Activated effector memory CD4-positive, alpha-beta T cell treated with Interleukin-2 at 50 U/mL for 16 hours (primary cell): Measurements from ENCODE around the gene KIRREL2.
"Not testable (repeated sequence)": the region's sequence is repeated elsewhere in the genome, so short reads cannot be mapped to it uniquely, and the experiment has no call there.

ENCODE experiments used
- DNase-seq: peaks from one replicate; pipeline ENCODE4 v3.0.0-alpha.2; 2020

Gene KIRREL2

GRCh38 chr19:35899547-35900214 lies 43.0 kb downstream of the KIRREL2 start:
- peak; percentile 79 for DNase-seq

- DNase-seq, result no peak
Observed at GRCh38 chr19:35901055-35901644, 44.4 kb downstream of the KIRREL2 start.

GRCh38 chr19:35901854-35902661 lies 45.3 kb downstream of the KIRREL2 start, which contains the start of gene HCST:
TSS of gene HCST (plus strand) at chr19:35902529. CDS start at chr19:35902594, 65 bp downstream.
- peak; percentile 43 for DNase-seq

- DNase-seq, result no peak
Observed at GRCh38 chr19:35902870-35903475, 46.3 kb downstream of the KIRREL2 start.

- DNase-seq, result peak; percentile 88
Observed at GRCh38 chr19:35903550-35904179, 47.0 kb downstream of the KIRREL2 start.

GRCh38 chr19:35904311-35905068 lies 47.8 kb downstream of the KIRREL2 start:
- no peak for DNase-seq

GRCh38 chr19:35905178-35905727 lies 48.5 kb downstream of the KIRREL2 start:
- no peak for DNase-seq

- no peak for DNase-seq
Observed at GRCh38 chr19:35907377-35907745, 50.6 kb downstream of the KIRREL2 start.

- no peak for DNase-seq
Observed at GRCh38 chr19:35908010-35908441, 51.3 kb downstream of the KIRREL2 start, which contains the start of gene TYROBP. TSS of gene TYROBP (minus strand) at chr19:35908295. CDS start at chr19:35908228, 67 bp downstream.

- DNase-seq, result no peak
Observed at GRCh38 chr19:35908973-35909683, 52.4 kb downstream of the KIRREL2 start.

- no peak for DNase-seq
Observed at GRCh38 chr19:35909684-35910035, 52.9 kb downstream of the KIRREL2 start.

GRCh38 chr19:35910355-35910754 lies 53.6 kb downstream of the KIRREL2 start:
- DNase-seq, result not testable (repeated sequence)

GRCh38 chr19:35911173-35911572 lies 54.5 kb downstream of the KIRREL2 start:
- no peak for DNase-seq

GRCh38 chr19:35911790-35912189 lies 55.1 kb downstream of the KIRREL2 start:
- no peak for DNase-seq

- no peak for DNase-seq
Observed at GRCh38 chr19:35913589-35913988, 56.9 kb downstream of the KIRREL2 start.

- DNase-seq, result no peak
Observed at GRCh38 chr19:35915443-35915842, 58.7 kb downstream of the KIRREL2 start.
